Testis (tissue), 5 donors: Measurements from ENCODE around the gene NPPB. TPM values are rescaled to one million over a fixed set of nuclear protein-coding genes. Genes with fewer than 3 reads are reported as not detected.

Experiments
- DNase-seq: peaks from one replicate; pipeline ENCODE4 v3.0.0-alpha.2; 2019
- H3K27ac ChIP-seq, 2 donors: fragments of 200-600 bp; sonication (generic); one replicate each; pipeline ENCODE4 v1.5.1; 2019
- H3K27me3 ChIP-seq: fragments of 200-600 bp; sonication (generic); one replicate; pipeline ENCODE4 v1.5.1; 2019
- H3K36me3 ChIP-seq: fragments of 200-600 bp; sonication (generic); one replicate; pipeline ENCODE4 v1.5.1; 2017; ENCODE audit warnings: low read depth; ENCODE audit errors: missing control alignments
- H3K4me1 ChIP-seq: fragments of 200-600 bp; sonication (generic); one replicate; pipeline ENCODE4 v1.5.1; 2019
- H3K4me3 ChIP-seq, 2 donors: fragments of 200-600 bp; sonication (generic); one replicate each; pipeline ENCODE4 v1.5.1; 2017 to 2019
- H3K9me3 ChIP-seq: fragments of 200-600 bp; sonication (generic); one replicate; pipeline ENCODE4 v1.5.1; 2017
- CTCF ChIP-seq, 3 experiments: fragments of 450-650 bp in 2 of 3; fragments of 200-600 bp in 1 of 3; sonication (generic) in 1 of 3; IDR thresholded peaks; one replicate each; pipeline ENCODE4 v1.5.1; 2016 to 2019; ENCODE audit warnings: antibody characterized with exemption in 3 of 3, mild to moderate bottlenecking in 2 of 3, moderate library complexity in 1 of 3
- POLR2A ChIP-seq: fragments of 450-650 bp; IDR thresholded peaks from one replicate; pipeline ENCODE4 v1.6.1; 2017; ENCODE audit warnings: antibody characterized with exemption, mild to moderate bottlenecking, moderate library complexity
- WGBS, 2 donors: methylation state at CpG; one replicate each; pipeline ENCODE4 v1.1.5; 2018; 5-methylcytosine and 5-hydroxymethylcytosine counted together
- intact Hi-C: fragments of 100-400 bp; cut with DNase I; formaldehyde crosslinking; loops from one replicate; pipeline ENCODE4 v1.15.1; 2023; ENCODE audit warnings: low total_unique reads
- long read RNA-seq, 2 donors: transcript quantifications; one replicate each; lab custom pipeline, GENCODE V29; 2026
- polyA plus RNA-seq: library from polyadenylated mRNA; stranded (reverse); fragments of 350-450 nt; fragmentation: Illumina TruSeq; extraction: RNeasy Lipid Tissue Mini Kit (QIAGEN cat#74804); gene quantifications from one replicate; pipeline ENCODE4 v1.2.3, GENCODE V29; 2014; ENCODE audit warnings: low read depth, low replicate concordance; ENCODE audit not compliant: insufficient read depth
- total RNA-seq, 2 donors: library from RNA; depleted of rRNA; stranded (reverse); fragments of >200 nt; gene quantifications; one replicate each; pipeline ENCODE4 v1.2.3, GENCODE V29; 2016

Gene NPPB
- total RNA-seq (under 1 TPM in 1 of 2 donors, not detected in 1; 0.50 TPM), polyA plus RNA-seq (not detected)
- long read RNA-seq, donor 1, result 0 reads
- long read RNA-seq, donor 2, result 0 reads

GRCh38 chr1:11858613-11858967 is at the start of gene NPPB:
Gene NPPB, minus strand, starts transcription at chr1:11858945. Its CDS starts 112 bp downstream, at chr1:11858833.
- peaks cover 7% of the 10 kb centered on the region for H3K27me3 ChIP-seq
- peaks cover 8% of the 10 kb centered on the region for H3K4me1 ChIP-seq
- no peak within 1 kb of the TSS for H3K4me3 ChIP-seq
- intact Hi-C loops, result no loop called here
- H3K27ac ChIP-seq, result no peak within 1 kb of the TSS
- 12 to 14% methylated on average over 6 to 16 of the region's 16 CpGs for WGBS, 2 donors
- TF ChIP-seq POLR2A, result no peak
- no peak for TF ChIP-seq CTCF (IDR thresholded peaks at IDR 0.05)
- DNase-seq, result no peak
- H3K9me3 ChIP-seq, result no peaks in the 10 kb centered on the region
- H3K36me3 ChIP-seq, result no peaks in the 10 kb centered on the region

GRCh38 chr1:11908095-11908675 is 49.4 kb upstream of the NPPB start:
- H3K27ac ChIP-seq, result peak overlapping the region; percentile 98 to 100
- intact Hi-C loops, result no loop called here
- no peaks in the 10 kb centered on the region for H3K36me3 ChIP-seq
- H3K4me3 ChIP-seq, result peak overlapping the region; percentile 60 to 81
- H3K4me1 ChIP-seq, result peaks cover 17% of the 10 kb centered on the region
- peak; percentile 54 for DNase-seq
- no peak for TF ChIP-seq CTCF (IDR thresholded peaks at IDR 0.05)
- peak; percentile 84 for TF ChIP-seq POLR2A
- H3K9me3 ChIP-seq, result no peaks in the 10 kb centered on the region
- WGBS, 2 donors, result 1% methylated on average over 20 to 24 of the region's 24 CpGs
- H3K27me3 ChIP-seq, result no peaks in the 10 kb centered on the region

GRCh38 chr1:11907275-11908094 is 48.7 kb upstream of the NPPB start:
- Histone ChIP-seq H3K27me3 (no peaks in the 10 kb centered on the region), H3K27ac (peak overlapping the region; percentile 98 to 100), H3K9me3 (no peaks in the 10 kb centered on the region), H3K4me1 (peaks cover 10% of the 10 kb centered on the region), H3K36me3 (no peaks in the 10 kb centered on the region), H3K4me3 (peak overlapping the region; percentile 1 to 81)
- intact Hi-C loops, result no loop called here
- 12% methylated on average over 19 of the region's 19 CpGs for WGBS, 2 donors
- DNase-seq, result peak; percentile 95
- TF ChIP-seq CTCF (IDR thresholded peaks at IDR 0.05) (peak; percentile 77 to 91 (median 85)), POLR2A (no peak)

GRCh38 chr1:11906870-11907269 is 48.1 kb upstream of the NPPB start:
- H3K27me3 ChIP-seq, result no peaks in the 10 kb centered on the region
- 71 to 77% methylated on average over 10 of the region's 10 CpGs for WGBS, 2 donors
- TF ChIP-seq CTCF (IDR thresholded peaks at IDR 0.05), result no peak
- no peak for TF ChIP-seq POLR2A
- no peak overlapping the region for H3K4me3 ChIP-seq
- peaks cover 6% of the 10 kb centered on the region for H3K4me1 ChIP-seq
- intact Hi-C loops, result no loop called here
- no peak overlapping the region for H3K27ac ChIP-seq
- DNase-seq, result no peak
- H3K9me3 ChIP-seq, result no peaks in the 10 kb centered on the region
- no peaks in the 10 kb centered on the region for H3K36me3 ChIP-seq
